ENCODE results near the gene MBD5.

Gene MBD5

GRCh38 chr2:148493822-148494563 is 473.1 kb downstream of the MBD5 start:
- Histone ChIP-seq H3K27ac (no peak overlapping the region), H3K36me3 (replicated peaks) (no peaks in the 10 kb centered on the region), H3K27me3 (replicated peaks) (no peaks in the 10 kb centered on the region), H3K4me3 (ENCODE audit: low read depth, low read length) (no peak overlapping the region)
- no peak for DNase-seq
- TF ChIP-seq CTCF (IDR thresholded peaks at IDR 0.05; ENCODE audit: low read depth, low read length, missing control alignments) = no peak
- in situ Hi-C loops (cut with HindIII; ENCODE audit: low pct_ligation_motif_present, low sequenced_read_pairs) = no loop called here

- H3K4me3 ChIP-seq (ENCODE audit: low read depth, low read length) = no peak overlapping the region
- no peaks in the 10 kb centered on the region for H3K27me3 ChIP-seq (replicated peaks)
- H3K27ac ChIP-seq = no peak overlapping the region
- no peaks in the 10 kb centered on the region for H3K36me3 ChIP-seq (replicated peaks)
- DNase-seq = no peak
- in situ Hi-C loops (cut with HindIII; ENCODE audit: low pct_ligation_motif_present, low sequenced_read_pairs) = no loop called here
- no peak for TF ChIP-seq CTCF (IDR thresholded peaks at IDR 0.05; ENCODE audit: low read depth, low read length, missing control alignments)
Measured at GRCh38 chr2:148495586-148495985, 474.7 kb downstream of the MBD5 start.

GRCh38 chr2:148501545-148501944 is 480.7 kb downstream of the MBD5 start:
- TF ChIP-seq CTCF (IDR thresholded peaks at IDR 0.05; ENCODE audit: low read depth, low read length, missing control alignments) = no peak
- H3K27me3 ChIP-seq (replicated peaks) = no peaks in the 10 kb centered on the region
- DNase-seq = no peak
- H3K36me3 ChIP-seq (replicated peaks) = no peaks in the 10 kb centered on the region
- H3K27ac ChIP-seq = no peak overlapping the region
- in situ Hi-C loops (cut with HindIII; ENCODE audit: low pct_ligation_motif_present, low sequenced_read_pairs) = no loop called here
- no peak overlapping the region for H3K4me3 ChIP-seq (ENCODE audit: low read depth, low read length)

- Histone ChIP-seq H3K27me3 (replicated peaks) (no peaks in the 10 kb centered on the region), H3K4me3 (ENCODE audit: low read depth, low read length) (no peak overlapping the region), H3K36me3 (replicated peaks) (no peaks in the 10 kb centered on the region), H3K27ac (no peak overlapping the region)
- TF ChIP-seq CTCF (IDR thresholded peaks at IDR 0.05; ENCODE audit: low read depth, low read length, missing control alignments) = no peak
- in situ Hi-C loops (cut with HindIII; ENCODE audit: low pct_ligation_motif_present, low sequenced_read_pairs) = no loop called here
- no peak for DNase-seq
Measured at GRCh38 chr2:148503516-148503915, 482.6 kb downstream of the MBD5 start.

- no peak for TF ChIP-seq CTCF (IDR thresholded peaks at IDR 0.05; ENCODE audit: low read depth, low read length, missing control alignments)
- Histone ChIP-seq H3K4me3 (ENCODE audit: low read depth, low read length) (no peak overlapping the region), H3K27ac (no peak overlapping the region), H3K36me3 (replicated peaks) (no peaks in the 10 kb centered on the region), H3K27me3 (replicated peaks) (no peaks in the 10 kb centered on the region)
- in situ Hi-C loops (cut with HindIII; ENCODE audit: low pct_ligation_motif_present, low sequenced_read_pairs) = no loop called here
- DNase-seq = no peak
Measured at GRCh38 chr2:148507970-148508369, 487.1 kb downstream of the MBD5 start.

- Histone ChIP-seq H3K4me3 (ENCODE audit: low read depth, low read length) (peak overlapping the region; percentile 38), H3K36me3 (replicated peaks) (no peaks in the 10 kb centered on the region), H3K27me3 (replicated peaks) (no peaks in the 10 kb centered on the region), H3K27ac (no peak overlapping the region)
- no peak for TF ChIP-seq CTCF (IDR thresholded peaks at IDR 0.05; ENCODE audit: low read depth, low read length, missing control alignments)
- DNase-seq = no peak
- in situ Hi-C loops (cut with HindIII; ENCODE audit: low pct_ligation_motif_present, low sequenced_read_pairs) = no loop called here
Measured at GRCh38 chr2:148508878-148509287, 488.0 kb downstream of the MBD5 start.
